ENCODE data around the gene GATA6. TPM values are rescaled to one million over a fixed set of nuclear protein-coding genes. Genes with fewer than 3 reads are reported as not detected.
A peak's percentile ranks its signal among the peaks of the same experiment; 100 is the strongest.

The GATA6 gene
- total RNA-seq (1.4 TPM), polyA plus RNA-seq (ENCODE audit: insufficient read depth in 1 of 8, insufficient read length in 8 of 8, low replicate concordance in 1 of 8) (1 to 10 TPM; 1.3 to 7.0 (median 1.7) TPM)
- long read RNA-seq, donor 1, result 0 reads
- long read RNA-seq, donor 2, result 0 reads
- long read RNA-seq, donor 3, result 0 reads
- long read RNA-seq, donor 4, result 0 reads
- long read RNA-seq, donor 5, partial matches to known transcripts, result 0 of 2 reads
- long read RNA-seq, donor 5, other reads (novel, unspliced or antisense), result 0 of 2 reads
- long read RNA-seq, donor 6, result 0 reads
- long read RNA-seq, donor 7, result 0 reads
- long read RNA-seq, donor 8, result 0 reads
- long read RNA-seq, donor 9, result 0 reads
- long read RNA-seq, donor 10, result 0 reads
- long read RNA-seq, donor 11, result 0 reads

GRCh38 chr18:22169011-22169888 lies at the start of gene GATA6:
Gene GATA6 (plus strand): TSS chr18:22169589. CDS start chr18:22171145, 1,556 bp downstream.
- no peaks in the 10 kb centered on the region for H3K9me3 ChIP-seq (replicated peaks; ENCODE audit: control insufficient read depth, low read depth, low read length)
- WGBS (ENCODE audit: insufficient coverage), result under 1% methylated on average over 73 of the region's 87 CpGs
- peak within 1 kb of the TSS; percentile 71 for H3K4me3 ChIP-seq (ENCODE audit: low read length)
- peaks cover 96% of the 10 kb centered on the region for H3K27me3 ChIP-seq (ENCODE audit: control insufficient read depth, insufficient read depth, low read length)
- H3K4me1 ChIP-seq (ENCODE audit: control insufficient read depth, insufficient read depth, low read length), result peaks cover 53% of the 10 kb centered on the region
- no peaks in the 10 kb centered on the region for H3K36me3 ChIP-seq (ENCODE audit: control insufficient read depth, insufficient read depth, low read length)
- peak within 1 kb of the TSS; percentile 65 for H3K27ac ChIP-seq (ENCODE audit: low read length)
- peak; percentile 89 for DNase-seq

GRCh38 chr18:22124970-22125369 lies 44.4 kb upstream of the GATA6 start:
- peak; percentile 15 for DNase-seq
- H3K27me3 ChIP-seq (ENCODE audit: control insufficient read depth, insufficient read depth, low read length), result peaks cover 2% of the 10 kb centered on the region
- no peaks in the 10 kb centered on the region for H3K4me1 ChIP-seq (ENCODE audit: control insufficient read depth, insufficient read depth, low read length)
- no peak overlapping the region for H3K4me3 ChIP-seq (ENCODE audit: low read length)
- no CpG with 5 or more reads among the region's 1 CpG for WGBS (ENCODE audit: insufficient coverage)
- no peaks in the 10 kb centered on the region for H3K9me3 ChIP-seq (replicated peaks; ENCODE audit: control insufficient read depth, low read depth, low read length)
- H3K36me3 ChIP-seq (ENCODE audit: control insufficient read depth, insufficient read depth, low read length), result no peaks in the 10 kb centered on the region
- no peak overlapping the region for H3K27ac ChIP-seq (ENCODE audit: low read length)

GRCh38 chr18:22128954-22129353 lies 40.4 kb upstream of the GATA6 start:
- no peak for DNase-seq
- Histone ChIP-seq H3K4me1 (ENCODE audit: control insufficient read depth, insufficient read depth, low read length) (no peaks in the 10 kb centered on the region), H3K36me3 (ENCODE audit: control insufficient read depth, insufficient read depth, low read length) (no peaks in the 10 kb centered on the region), H3K27me3 (ENCODE audit: control insufficient read depth, insufficient read depth, low read length) (peaks cover 2% of the 10 kb centered on the region), H3K9me3 (replicated peaks; ENCODE audit: control insufficient read depth, low read depth, low read length) (no peaks in the 10 kb centered on the region), H3K27ac (ENCODE audit: low read length) (no peak overlapping the region), H3K4me3 (ENCODE audit: low read length) (no peak overlapping the region)
- WGBS (ENCODE audit: insufficient coverage), result 83% methylated on average over 1 of the region's 5 CpGs

- WGBS (ENCODE audit: insufficient coverage), result 33% methylated on average over 1 of the region's 1 CpG
- Histone ChIP-seq H3K9me3 (replicated peaks; ENCODE audit: control insufficient read depth, low read depth, low read length) (no peaks in the 10 kb centered on the region), H3K4me3 (ENCODE audit: low read length) (no peak overlapping the region), H3K4me1 (ENCODE audit: control insufficient read depth, insufficient read depth, low read length) (no peaks in the 10 kb centered on the region), H3K27ac (ENCODE audit: low read length) (no peak overlapping the region), H3K36me3 (ENCODE audit: control insufficient read depth, insufficient read depth, low read length) (no peaks in the 10 kb centered on the region), H3K27me3 (ENCODE audit: control insufficient read depth, insufficient read depth, low read length) (peaks cover 2% of the 10 kb centered on the region)
- DNase-seq, result no peak
These were observed 39.6 kb upstream of the GATA6 start for GRCh38 chr18:22129778-22130177.

GRCh38 chr18:22132258-22132657 lies 37.1 kb upstream of the GATA6 start:
- peaks cover 2% of the 10 kb centered on the region for H3K27me3 ChIP-seq (ENCODE audit: control insufficient read depth, insufficient read depth, low read length)
- no peak overlapping the region for H3K4me3 ChIP-seq (ENCODE audit: low read length)
- H3K9me3 ChIP-seq (replicated peaks; ENCODE audit: control insufficient read depth, low read depth, low read length), result no peaks in the 10 kb centered on the region
- no CpG with 5 or more reads among the region's 2 CpGs for WGBS (ENCODE audit: insufficient coverage)
- H3K4me1 ChIP-seq (ENCODE audit: control insufficient read depth, insufficient read depth, low read length), result no peaks in the 10 kb centered on the region
- H3K27ac ChIP-seq (ENCODE audit: low read length), result no peak overlapping the region
- no peak for DNase-seq
- no peaks in the 10 kb centered on the region for H3K36me3 ChIP-seq (ENCODE audit: control insufficient read depth, insufficient read depth, low read length)

GRCh38 chr18:22132763-22133162 lies 36.6 kb upstream of the GATA6 start:
- Histone ChIP-seq H3K36me3 (ENCODE audit: control insufficient read depth, insufficient read depth, low read length) (no peaks in the 10 kb centered on the region), H3K4me3 (ENCODE audit: low read length) (no peak overlapping the region), H3K27me3 (ENCODE audit: control insufficient read depth, insufficient read depth, low read length) (peaks cover 2% of the 10 kb centered on the region), H3K9me3 (replicated peaks; ENCODE audit: control insufficient read depth, low read depth, low read length) (no peaks in the 10 kb centered on the region), H3K27ac (ENCODE audit: low read length) (no peak overlapping the region), H3K4me1 (ENCODE audit: control insufficient read depth, insufficient read depth, low read length) (no peaks in the 10 kb centered on the region)
- 83% methylated on average over 1 of the region's 2 CpGs for WGBS (ENCODE audit: insufficient coverage)
- DNase-seq, result no peak

DNA sequence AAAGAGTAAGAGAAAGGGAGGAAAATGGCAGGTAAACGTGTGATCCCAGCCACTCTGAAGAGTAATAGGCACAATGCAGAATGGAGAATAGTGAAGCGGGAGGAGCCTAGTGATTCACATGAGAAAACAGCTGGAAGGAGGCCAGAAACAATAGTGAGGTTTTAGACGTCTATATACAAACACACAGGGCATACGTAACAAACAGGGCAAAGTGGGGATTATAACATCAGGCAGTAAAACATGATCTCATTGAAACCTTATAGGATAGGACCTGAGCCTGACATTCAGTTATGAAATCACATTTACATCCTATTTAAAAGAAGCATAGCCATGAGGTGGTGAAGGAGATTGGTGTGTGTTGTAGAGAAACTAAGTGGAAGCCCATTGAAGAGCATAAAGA lies 33.0 kb upstream of the GATA6 start:
- no peak for DNase-seq
- Histone ChIP-seq H3K9me3 (replicated peaks; ENCODE audit: control insufficient read depth, low read depth, low read length) (no peaks in the 10 kb centered on the region), H3K36me3 (ENCODE audit: control insufficient read depth, insufficient read depth, low read length) (no peaks in the 10 kb centered on the region), H3K4me3 (ENCODE audit: low read length) (no peak overlapping the region), H3K27me3 (ENCODE audit: control insufficient read depth, insufficient read depth, low read length) (no peaks in the 10 kb centered on the region), H3K4me1 (ENCODE audit: control insufficient read depth, insufficient read depth, low read length) (no peaks in the 10 kb centered on the region), H3K27ac (ENCODE audit: low read length) (no peak overlapping the region)
- no CpG with 5 or more reads among the region's 4 CpGs for WGBS (ENCODE audit: insufficient coverage)

DNA sequence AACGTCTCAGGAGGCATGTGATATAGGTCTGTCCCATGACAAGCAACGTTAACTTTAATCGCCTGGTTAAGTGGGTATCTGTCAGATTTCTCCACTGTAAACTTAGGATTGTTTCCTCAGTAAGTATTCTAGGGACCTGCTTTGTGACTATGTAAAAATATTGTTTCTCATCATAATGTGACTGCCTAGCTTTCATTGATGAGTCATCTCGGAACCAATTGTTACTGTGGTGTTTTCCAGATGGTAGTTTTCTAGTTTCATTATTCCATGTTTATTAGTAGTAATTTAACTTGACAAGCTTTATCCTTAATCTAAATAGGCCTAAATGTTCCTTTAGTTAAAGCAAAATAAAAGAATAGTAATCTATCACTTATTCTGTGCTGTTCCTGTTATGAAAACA lies 28.2 kb upstream of the GATA6 start:
- H3K4me1 ChIP-seq (ENCODE audit: control insufficient read depth, insufficient read depth, low read length), result no peaks in the 10 kb centered on the region
- no peak overlapping the region for H3K4me3 ChIP-seq (ENCODE audit: low read length)
- WGBS (ENCODE audit: insufficient coverage), result no CpG with 5 or more reads among the region's 4 CpGs
- no peaks in the 10 kb centered on the region for H3K27me3 ChIP-seq (ENCODE audit: control insufficient read depth, insufficient read depth, low read length)
- no peaks in the 10 kb centered on the region for H3K36me3 ChIP-seq (ENCODE audit: control insufficient read depth, insufficient read depth, low read length)
- H3K9me3 ChIP-seq (replicated peaks; ENCODE audit: control insufficient read depth, low read depth, low read length), result no peaks in the 10 kb centered on the region
- no peak overlapping the region for H3K27ac ChIP-seq (ENCODE audit: low read length)
- DNase-seq, result no peak

GRCh38 chr18:22143347-22144340 lies 25.7 kb upstream of the GATA6 start:
- no peaks in the 10 kb centered on the region for H3K9me3 ChIP-seq (replicated peaks; ENCODE audit: control insufficient read depth, low read depth, low read length)

More at GRCh38 chr18:22143347-22144340, 25.7 kb upstream of the GATA6 start:
- Histone ChIP-seq H3K4me3 (ENCODE audit: low read length) (no peak overlapping the region), H3K27me3 (ENCODE audit: control insufficient read depth, insufficient read depth, low read length) (peaks cover 2% of the 10 kb centered on the region), H3K4me1 (ENCODE audit: control insufficient read depth, insufficient read depth, low read length) (no peaks in the 10 kb centered on the region), H3K27ac (ENCODE audit: low read length) (no peak overlapping the region), H3K36me3 (ENCODE audit: control insufficient read depth, insufficient read depth, low read length) (no peaks in the 10 kb centered on the region)
- no CpG with 5 or more reads among the region's 7 CpGs for WGBS (ENCODE audit: insufficient coverage)
- no peak for DNase-seq

Measured in muscle of leg (tissue), 16 donors.